ENCODE data around the gene VPS16. TPM values are rescaled to one million over a fixed set of nuclear protein-coding genes. Genes with fewer than 3 reads are reported as not detected.

VPS16 gene
- total and polyA plus RNA-seq, 2 of the 8 experiments (the other 6 are each of a cell fraction or from before 2014, with no cell fraction given): 23.8 to 25.9 TPM

DNA sequence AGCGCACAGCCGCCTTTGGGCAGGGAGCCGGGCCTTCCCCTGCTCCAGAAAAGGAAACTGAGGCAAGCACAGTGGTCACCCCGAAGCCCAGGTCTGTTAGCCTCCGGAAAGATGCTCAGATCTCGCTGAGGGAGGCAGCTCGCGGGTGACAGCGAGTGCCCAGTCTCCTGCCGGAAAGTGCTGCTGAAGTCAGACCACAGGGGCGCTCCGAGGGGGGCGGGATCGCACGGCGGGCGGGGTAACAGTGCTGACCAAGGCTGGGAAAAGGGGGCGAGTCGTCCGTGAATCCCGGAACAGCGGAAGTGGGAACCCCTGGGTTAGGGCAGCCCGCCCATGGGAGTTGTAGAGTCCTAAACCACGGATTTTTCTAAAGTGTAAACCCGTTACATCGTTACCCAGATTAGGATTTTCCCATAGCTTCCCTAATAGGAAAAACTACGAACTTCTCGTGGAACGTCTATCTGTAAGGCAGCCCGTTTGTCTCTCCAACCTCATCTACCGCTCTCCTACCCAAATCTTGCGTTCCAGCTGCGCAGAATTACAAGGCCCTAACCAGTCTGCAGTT, 504 bp downstream of the VPS16 start:
- H3K14ac ChIP-seq (ENCODE audit: insufficient read length): no peak overlapping the region
- H3K18ac ChIP-seq (ENCODE audit: extremely low read depth, low read length): no peak overlapping the region; the same call in 1 of the 2 replicates
- 11% methylated on average over 26 of the region's 33 CpGs; no CpG with 5 or more reads in 1 of the 2 experiments for WGBS, 2 experiments (ENCODE audit: extremely low coverage in 1 of 2, insufficient coverage in 1 of 2, insufficient read length in 1 of 2, insufficient replicate concordance in 2 of 2, low coverage in 1 of 2, low lambda C conversion rate in 2 of 2, missing lambda C conversion rate in 1 of 2)

More for the DNA sequence above, 504 bp downstream of the VPS16 start:
- H2AFZ ChIP-seq (ENCODE audit: low read length): peak overlapping the region; percentile 78; the same call in 1 of the 2 replicates
- CTCF ChIA-PET (ENCODE audit: partially characterized antibody): interaction anchor here (2.0 to 4.1 kb wide), 3 partner anchors 10 to 88 kb away, joined by 6 to 20 read pairs (median 7); no protein-coding TSS in a partner anchor
- H3K4me3 ChIP-seq (ENCODE audit: extremely low read depth in 1 of 4, insufficient read depth in 2 of 4, low read depth in 3 of 4, low read length in 4 of 4): peak overlapping the region; percentile 64 to 93 (median 71)
- H4K5ac ChIP-seq (ENCODE audit: insufficient read length, low read depth, low read length): no peak overlapping the region
- H2BK12ac ChIP-seq (ENCODE audit: low read depth, low read length): no peak overlapping the region
- peaks cover 0 to 6% of the 10 kb centered on the region in 2 experiments; a peak in 1 of 4 replicates for H3K9me3 ChIP-seq (ENCODE audit: insufficient read depth in 2 of 2, low read depth in 1 of 2, low read length in 1 of 2)
- DNase-seq (ENCODE audit: low read depth in 1 of 2, low spot score in 2 of 2): peak in 1 of 2 experiments; percentile 76
- H3K4me2 ChIP-seq (ENCODE audit: insufficient read depth in 1 of 2, low read depth in 2 of 2, low read length in 2 of 2): peak overlapping the region; percentile 56 to 89
- no peak overlapping the region for H2BK120ac ChIP-seq (replicated peaks; ENCODE audit: low read depth, low read length)
- peaks cover 9% of the 10 kb centered on the region; the same call in 1 of the 2 replicates for H3K23me2 ChIP-seq (ENCODE audit: low read depth, low read length)
- H3K79me2 ChIP-seq (ENCODE audit: control insufficient read depth in 1 of 2, insufficient read depth in 2 of 2, low read length in 2 of 2): no peaks in the 10 kb centered on the region
- no peak overlapping the region for H4K8ac ChIP-seq (ENCODE audit: extremely low read depth, insufficient read depth, low read length)
- H3K23ac ChIP-seq (ENCODE audit: insufficient read length): no peak overlapping the region
- POLR2A ChIA-PET (ENCODE audit: partially characterized antibody): interaction anchor here (1.0 to 2.7 kb wide), 6 partner anchors 9 to 187 kb away, joined by 3 to 10 read pairs (median 4); no protein-coding TSS in a partner anchor
- no peak overlapping the region for H2BK15ac ChIP-seq (ENCODE audit: low read length)
- FAIRE-seq: no peak
- no peaks in the 10 kb centered on the region for H3K79me1 ChIP-seq (ENCODE audit: low read depth, low read length)
- no peak overlapping the region for H2BK20ac ChIP-seq (ENCODE audit: low read length)
- TF ChIP-seq TAF7 (optimal IDR thresholded peaks at IDR 0.05; ENCODE audit: borderline replicate concordance, low read depth, low read length) (no peak), TBP (IDR thresholded peaks at IDR 0.05; ENCODE audit: low read depth, low read length) (no peak), CHD1 (IDR thresholded peaks at IDR 0.05; ENCODE audit: low read depth, low read length) (no peak), ASH2L (IDR thresholded peaks at IDR 0.05; ENCODE audit: low read length) (peak; percentile 3), SAP30 (IDR thresholded peaks at IDR 0.05; ENCODE audit: insufficient read depth, insufficient replicate concordance, low read length) (peak; percentile 34), SIN3A (conservative IDR thresholded peaks at IDR 0.05 in 1 of 2, IDR thresholded peaks at IDR 0.05 in 1 of 2; ENCODE audit: low read depth in 1 of 2, low read length in 2 of 2) (no peak), BACH1 (IDR thresholded peaks at IDR 0.05; ENCODE audit: low read length) (no peak)
- H3K4ac ChIP-seq (replicated peaks; ENCODE audit: insufficient read length, low read depth, low read length): no peak overlapping the region
- peaks cover 0 to 5% (median 0%) of the 10 kb centered on the region in 4 experiments; a peak in 1 of 8 replicates for H3K36me3 ChIP-seq (ENCODE audit: control insufficient read depth in 2 of 4, insufficient read depth in 4 of 4, low read length in 3 of 4)
- H4K91ac ChIP-seq (replicated peaks; ENCODE audit: insufficient read length, low read length): no peak overlapping the region
- H3K4me1 ChIP-seq (replicated peaks in 1 of 4; ENCODE audit: control insufficient read depth in 3 of 4, insufficient read depth in 4 of 4, low read length in 3 of 4): no peaks in the 10 kb centered on the region; a peak in 1 of 7 replicates
- peaks cover 5 to 20% (median 17%) of the 10 kb centered on the region in 4 experiments for H3K27me3 ChIP-seq (replicated peaks in 1 of 4; ENCODE audit: control insufficient read depth in 3 of 4, extremely low read depth in 1 of 4, insufficient read depth in 3 of 4, low read length in 3 of 4)
- H3K56ac ChIP-seq (replicated peaks; ENCODE audit: insufficient read length, low read depth, low read length): no peak overlapping the region
- peaks cover 0 to 5% of the 10 kb centered on the region in 2 experiments for H4K20me1 ChIP-seq (replicated peaks in 1 of 2; ENCODE audit: control insufficient read depth in 1 of 2, insufficient read depth in 2 of 2, low read length in 2 of 2)
- H2AK5ac ChIP-seq (ENCODE audit: low read depth, low read length): no peak overlapping the region
- H3K9ac ChIP-seq (replicated peaks in 1 of 4; ENCODE audit: extremely low read depth in 1 of 4, low read depth in 3 of 4, low read length in 3 of 4): no peak overlapping the region
- H3K27ac ChIP-seq (ENCODE audit: low read depth, low read length): no peak overlapping the region
- no peak overlapping the region for H2BK5ac ChIP-seq (ENCODE audit: low read depth, low read length)
